NT2/D1 (cell line): Measurements from ENCODE around the gene TOR2A.

Experiments
- SUZ12 ChIP-seq: IDR thresholded peaks from 2 replicates; pipeline ENCODE4 v1.6.1; 2011; ENCODE audit not compliant: insufficient read length, insufficient read depth; ENCODE audit errors: extremely low read depth
- YY1 ChIP-seq: IDR thresholded peaks from 2 replicates; pipeline ENCODE4 v1.6.1; 2011; ENCODE audit not compliant: insufficient read length, insufficient read depth
- ZNF274 ChIP-seq: IDR thresholded peaks from 2 replicates; pipeline ENCODE4 v1.6.1; 2011; ENCODE audit warnings: mild to moderate bottlenecking, low read depth, low read length

DNA sequence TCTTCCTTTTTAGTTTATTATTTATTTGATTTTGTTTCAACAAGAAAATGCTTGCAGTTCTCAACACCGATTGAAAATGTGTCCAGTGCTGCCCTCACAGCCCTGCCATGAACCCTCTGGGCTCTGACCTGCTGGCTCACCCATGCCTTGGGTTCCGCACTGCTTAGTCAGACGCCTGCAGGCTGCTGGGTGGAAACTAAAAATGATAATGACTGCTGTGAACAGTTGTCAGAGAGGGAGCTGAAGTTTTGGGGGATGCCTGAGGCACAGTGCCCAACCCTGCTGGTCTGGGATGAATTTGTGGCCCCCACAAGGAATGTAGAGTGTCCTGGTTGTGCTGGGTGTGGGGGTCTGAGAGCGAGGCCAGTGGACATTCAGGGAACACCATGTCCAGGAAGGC, 50.5 kb downstream of the TOR2A start:
- TF ChIP-seq YY1: no peak
- TF ChIP-seq SUZ12: no peak
- TF ChIP-seq ZNF274: no peak
